GOT3 (cell line): ENCODE results near the gene CDC42EP5.

Experiments
- DNase-seq: peaks from one replicate; lab custom pipeline; 2025; ENCODE audit warnings: mixed read lengths; lab: John Stamatoyannopoulos, UW

Gene CDC42EP5

GRCh38 chr19:54462047-54462654 lies 10.9 kb downstream of the CDC42EP5 start:
- no peak for DNase-seq

- DNase-seq: no peak
Observed at GRCh38 chr19:54461613-54462012, 11.5 kb downstream of the CDC42EP5 start.

GRCh38 chr19:54461210-54461609 lies 11.9 kb downstream of the CDC42EP5 start:
- DNase-seq: no peak

- DNase-seq: no peak
Observed at GRCh38 chr19:54460230-54461005, 12.7 kb downstream of the CDC42EP5 start.

- DNase-seq: no peak
Observed at GRCh38 chr19:54459282-54460229, 13.5 kb downstream of the CDC42EP5 start.

- DNase-seq: no peak
Observed at GRCh38 chr19:54458648-54459281, 14.3 kb downstream of the CDC42EP5 start.

GRCh38 chr19:54457773-54458647 lies 15.1 kb downstream of the CDC42EP5 start:
- DNase-seq: no peak

- no peak for DNase-seq
Observed at GRCh38 chr19:54456423-54457373, 16.4 kb downstream of the CDC42EP5 start.

GRCh38 chr19:54455786-54456422 lies 17.2 kb downstream of the CDC42EP5 start:
- DNase-seq: no peak

- DNase-seq: no peak
Observed at GRCh38 chr19:54454781-54455675, 18.1 kb downstream of the CDC42EP5 start.

- DNase-seq: no peak
Observed at GRCh38 chr19:54453921-54454780, 18.9 kb downstream of the CDC42EP5 start.

GRCh38 chr19:54452626-54453025 lies 20.5 kb downstream of the CDC42EP5 start:
- no peak for DNase-seq

GRCh38 chr19:54451997-54452396 lies 21.1 kb downstream of the CDC42EP5 start:
- no peak for DNase-seq

GRCh38 chr19:54451331-54451871 lies 21.7 kb downstream of the CDC42EP5 start:
- DNase-seq: no peak

- DNase-seq: no peak
Observed at GRCh38 chr19:54449701-54450069, 23.4 kb downstream of the CDC42EP5 start.

- DNase-seq: peak; percentile 92
Observed at GRCh38 chr19:54448774-54449700, 24.1 kb downstream of the CDC42EP5 start, which contains the start of gene LENG8. LENG8 (plus strand) TSS chr19:54449199; CDS start chr19:54451345, 2,146 bp downstream.
